CD14-positive monocyte (primary cell): Measurements from ENCODE around the gene NCAM1. TPM values are rescaled to one million over a fixed set of nuclear protein-coding genes. Genes with fewer than 3 reads are reported as not detected.
A peak's percentile ranks its signal among the peaks of the same experiment; 100 is the strongest.

Experiments
- DNase-seq, 3 donors: peaks; one replicate each; pipeline ENCODE4 v3.0.0-alpha.2; 2011 to 2022
- H2AFZ ChIP-seq: 2 replicates; pipeline ENCODE4 v1.6.0; 2012; ENCODE audit warnings: mild to moderate bottlenecking, low read depth, low read length, inconsistent platforms; ENCODE audit not compliant: insufficient read depth, poor library complexity, severe bottlenecking
- H3K27ac ChIP-seq, 2 donors: 1 replicate in 1 of 2; 2 replicates in 1 of 2; pipeline ENCODE4 v1.5.1; 2012 to 2013; ENCODE audit warnings: low read length in 2 of 2, control low read depth in 1 of 2, inconsistent platforms in 1 of 2, low read depth in 1 of 2, mild to moderate bottlenecking in 1 of 2
- H3K27me3 ChIP-seq, 2 donors: one replicate each; pipeline versions ENCODE4 v1.6.0 to v1.6.1; 2011 to 2013; ENCODE audit warnings: low read length in 2 of 2; ENCODE audit not compliant: control insufficient read depth in 2 of 2, insufficient read depth in 2 of 2
- H3K36me3 ChIP-seq, 2 donors: replicated peaks in 1 of 2; 1 replicate in 1 of 2; 2 replicates in 1 of 2; pipeline versions ENCODE4 v1.5.1 to v1.6.1; 2012 to 2013; ENCODE audit warnings: low read length in 2 of 2, control low read depth in 1 of 2, inconsistent platforms in 1 of 2, mild to moderate bottlenecking in 1 of 2; ENCODE audit not compliant: insufficient read depth in 2 of 2, control insufficient read depth in 1 of 2
- H3K4me1 ChIP-seq, 2 donors: 1 replicate in 1 of 2; 2 replicates in 1 of 2; pipeline versions ENCODE4 v1.5.1 to v1.6.1; 2012 to 2013; ENCODE audit warnings: low read length in 2 of 2, control low read depth in 1 of 2, inconsistent platforms in 1 of 2, mild to moderate bottlenecking in 1 of 2, moderate library complexity in 1 of 2; ENCODE audit not compliant: insufficient read depth in 2 of 2, control insufficient read depth in 1 of 2
- H3K4me2 ChIP-seq: replicated peaks from 2 replicates; pipeline ENCODE3; 2012; ENCODE audit warnings: low read length, moderate library complexity, mild to moderate bottlenecking; ENCODE audit not compliant: poor library complexity, severe bottlenecking; ENCODE audit errors: extremely low read depth
- H3K4me3 ChIP-seq, 3 experiments: fragments of 200-600 bp in 1 of 3; sonication (generic) in 1 of 3; replicated peaks in 1 of 3; 1 replicate in 2 of 3; 2 replicates in 1 of 3; pipeline ENCODE4 v1.5.1; 2011 to 2013; ENCODE audit warnings: low read length in 3 of 3, mild to moderate bottlenecking in 3 of 3, control low read depth in 2 of 3, low read depth in 2 of 3, inconsistent platforms in 1 of 3, moderate library complexity in 1 of 3
- H3K79me2 ChIP-seq: 2 replicates; pipeline ENCODE4 v1.6.0; 2012; ENCODE audit warnings: mild to moderate bottlenecking, control low read depth, inconsistent platforms, low read length, moderate library complexity; ENCODE audit not compliant: insufficient read depth
- H3K9ac ChIP-seq: 2 replicates; pipeline ENCODE4 v1.6.0; 2017; ENCODE audit warnings: low read length, mild to moderate bottlenecking; ENCODE audit not compliant: insufficient read depth, poor library complexity, severe bottlenecking
- H3K9me3 ChIP-seq, 2 donors: replicated peaks in 1 of 2; 1 replicate in 1 of 2; 2 replicates in 1 of 2; pipeline versions ENCODE4 v1.5.1 to v1.6.1; 2012 to 2013; ENCODE audit warnings: low read length in 2 of 2, control low read depth in 1 of 2; ENCODE audit not compliant: control insufficient read depth in 1 of 2, insufficient read depth in 1 of 2
- H4K20me1 ChIP-seq: 2 replicates; pipeline ENCODE4 v1.6.0; 2012; ENCODE audit warnings: mild to moderate bottlenecking, low read length, control low read depth, moderate library complexity; ENCODE audit not compliant: insufficient read depth
- H3K27ac Mint-ChIP-seq, 7 donors: one replicate each; pipeline ENCODE4 v1.8.0; 2020; ENCODE audit warnings: mild to moderate bottlenecking in 7 of 7, mixed read lengths in 7 of 7, moderate library complexity in 6 of 7, inconsistent platforms in 2 of 7
- H3K27me3 Mint-ChIP-seq, 3 donors: one replicate each; pipeline ENCODE4 v1.8.0; 2021 to 2022; ENCODE audit warnings: low read depth in 3 of 3, mild to moderate bottlenecking in 3 of 3, mixed read lengths in 3 of 3, moderate library complexity in 3 of 3, inconsistent platforms in 1 of 3
- H3K36me3 Mint-ChIP-seq, 2 donors: one replicate each; pipeline ENCODE4 v1.8.0; 2020; ENCODE audit warnings: mixed read lengths in 2 of 2, inconsistent platforms in 1 of 2, mild to moderate bottlenecking in 1 of 2
- H3K4me1 Mint-ChIP-seq: one replicate; pipeline ENCODE4 v1.8.0; 2020; ENCODE audit warnings: mild to moderate bottlenecking, mixed read lengths
- H3K4me3 Mint-ChIP-seq, 2 donors: one replicate each; pipeline ENCODE4 v1.8.0; 2020; ENCODE audit warnings: mild to moderate bottlenecking in 2 of 2, mixed read lengths in 2 of 2, moderate library complexity in 1 of 2
- H3K9me3 Mint-ChIP-seq, 7 donors: one replicate each; pipeline ENCODE4 v1.8.0; 2020 to 2022; ENCODE audit warnings: mixed read lengths in 7 of 7, mild to moderate bottlenecking in 6 of 7, moderate library complexity in 6 of 7, inconsistent platforms in 2 of 7
- WGBS: methylation state at CpG from one replicate; pipeline ENCODE4 v1.1.5; 2013; ENCODE audit warnings: missing lambda C conversion rate; ENCODE audit not compliant: insufficient coverage; 5-methylcytosine and 5-hydroxymethylcytosine counted together
- intact Hi-C, 2 donors: fragments of 100-400 bp; cut with micrococcal nuclease; formaldehyde crosslinking; loops; one replicate each; pipeline versions ENCODE4 v1.15.0 to v1.15.1; 2023
- polyA plus RNA-seq, 3 donors: library from polyadenylated mRNA; depleted of rRNA in 1 of 3; unstranded in 2 of 3; stranded (reverse) in 1 of 3; fragments of 300-500 nt in 2 of 3; fragments of >200 nt in 1 of 3; fragmentation: Illumina TruSeq in 2 of 3; gene quantifications; 1 replicate in 2 of 3; 2 replicates in 1 of 3; pipeline ENCODE4 v1.2.3, GENCODE V29; 2012 to 2021
- TF ChIP-seq, protein P1 (sequence below): fragments of 200-600 bp; IDR thresholded peaks from one replicate; pipeline ENCODE4 v1.8.0; 2022; ENCODE audit warnings: antibody characterized with exemption, mild to moderate bottlenecking

Gene NCAM1
- polyA plus RNA-seq, 3 donors: 0.65 to 0.69 TPM; not detected in 1

GRCh38 chr11:113147249-113147648 is 186.0 kb downstream of the NCAM1 start:
- 90% methylated on average over 4 of the region's 8 CpGs for WGBS
- DNase-seq: no peak

GRCh38 chr11:113148076-113148475 is 186.9 kb downstream of the NCAM1 start:
- Mint-ChIP-seq H3K4me3 (no peak overlapping the region), H3K27me3 (peaks cover 0 to 10% (median 0%) of the 10 kb centered on the region in 3 donors), H3K4me1 (no peaks in the 10 kb centered on the region), H3K27ac (peak overlapping the region in 1 of 7 donors; percentile 53), H3K36me3 (no peaks in the 10 kb centered on the region), H3K9me3 (peaks cover 0 to 2% (median 0%) of the 10 kb centered on the region in 7 donors)
- DNase-seq: no peak
- H3K4me2 ChIP-seq: no peak overlapping the region
- WGBS: 97% methylated on average over 8 of the region's 9 CpGs
- no peaks in the 10 kb centered on the region for H3K36me3 ChIP-seq
- no peaks in the 10 kb centered on the region for H3K4me1 ChIP-seq
- TF ChIP-seq, protein P1, sequence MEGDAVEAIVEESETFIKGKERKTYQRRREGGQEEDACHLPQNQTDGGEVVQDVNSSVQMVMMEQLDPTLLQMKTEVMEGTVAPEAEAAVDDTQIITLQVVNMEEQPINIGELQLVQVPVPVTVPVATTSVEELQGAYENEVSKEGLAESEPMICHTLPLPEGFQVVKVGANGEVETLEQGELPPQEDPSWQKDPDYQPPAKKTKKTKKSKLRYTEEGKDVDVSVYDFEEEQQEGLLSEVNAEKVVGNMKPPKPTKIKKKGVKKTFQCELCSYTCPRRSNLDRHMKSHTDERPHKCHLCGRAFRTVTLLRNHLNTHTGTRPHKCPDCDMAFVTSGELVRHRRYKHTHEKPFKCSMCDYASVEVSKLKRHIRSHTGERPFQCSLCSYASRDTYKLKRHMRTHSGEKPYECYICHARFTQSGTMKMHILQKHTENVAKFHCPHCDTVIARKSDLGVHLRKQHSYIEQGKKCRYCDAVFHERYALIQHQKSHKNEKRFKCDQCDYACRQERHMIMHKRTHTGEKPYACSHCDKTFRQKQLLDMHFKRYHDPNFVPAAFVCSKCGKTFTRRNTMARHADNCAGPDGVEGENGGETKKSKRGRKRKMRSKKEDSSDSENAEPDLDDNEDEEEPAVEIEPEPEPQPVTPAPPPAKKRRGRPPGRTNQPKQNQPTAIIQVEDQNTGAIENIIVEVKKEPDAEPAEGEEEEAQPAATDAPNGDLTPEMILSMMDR: no peak
- H3K79me2 ChIP-seq: no peaks in the 10 kb centered on the region
- intact Hi-C loops: no loop called here
- H3K4me3 ChIP-seq: no peak overlapping the region
- H3K9me3 ChIP-seq: no peaks in the 10 kb centered on the region
- no peak overlapping the region for H2AFZ ChIP-seq
- peaks cover 2 to 6% of the 10 kb centered on the region in 2 donors for H3K27me3 ChIP-seq
- H3K27ac ChIP-seq: no peak overlapping the region
- H4K20me1 ChIP-seq: no peaks in the 10 kb centered on the region
- H3K9ac ChIP-seq: no peak overlapping the region

More at GRCh38 chr11:113147249-113147648, 186.0 kb downstream of the NCAM1 start:
- H3K27me3 ChIP-seq: peaks cover 2 to 6% of the 10 kb centered on the region in 2 donors
- no peaks in the 10 kb centered on the region for H4K20me1 ChIP-seq
- no peaks in the 10 kb centered on the region for H3K9me3 ChIP-seq
- H3K27ac Mint-ChIP-seq: no peak overlapping the region
- no peak overlapping the region for H3K4me3 Mint-ChIP-seq
- intact Hi-C loops: no loop called here
- H3K36me3 ChIP-seq: no peaks in the 10 kb centered on the region
- TF ChIP-seq, protein P1: no peak
- peaks cover 0 to 10% (median 3%) of the 10 kb centered on the region in 3 donors for H3K27me3 Mint-ChIP-seq
- H3K4me3 ChIP-seq: no peak overlapping the region
- H2AFZ ChIP-seq: no peak overlapping the region
- H3K27ac ChIP-seq: no peak overlapping the region
- no peaks in the 10 kb centered on the region for H3K4me1 Mint-ChIP-seq
- H3K79me2 ChIP-seq: no peaks in the 10 kb centered on the region
- H3K9me3 Mint-ChIP-seq: peaks cover 0 to 2% (median 0%) of the 10 kb centered on the region in 7 donors
- H3K4me2 ChIP-seq: no peak overlapping the region
- no peaks in the 10 kb centered on the region for H3K4me1 ChIP-seq
- H3K36me3 Mint-ChIP-seq: no peaks in the 10 kb centered on the region
- H3K9ac ChIP-seq: no peak overlapping the region
